DND-41 (cell line): ENCODE results near the gene CCDC60.

Experiments used
- CTCF ChIP-seq: IDR thresholded peaks from 2 replicates; pipeline ENCODE4 v1.5.1; 2012; ENCODE audit warnings: borderline replicate concordance, low read length, moderate library complexity, mild to moderate bottlenecking; ENCODE audit not compliant: poor library complexity, severe bottlenecking; ENCODE audit errors: extremely low read depth
- EZH2 ChIP-seq: IDR thresholded peaks from 3 replicates; pipeline ENCODE4 v1.6.1; 2012; ENCODE audit warnings: borderline replicate concordance, low read depth, mild to moderate bottlenecking, moderate library complexity, low read length, inconsistent platforms; ENCODE audit not compliant: severe bottlenecking

GRCh38 chr12:119556854-119557253 lies 222.3 kb downstream of the CCDC60 start:
- TF ChIP-seq CTCF (no peak), EZH2 (no peak)
